PFSK-1 (cell line): ENCODE measurements around the gene CDT1.

Experiments used
- FOXP2 ChIP-seq: optimal IDR thresholded peaks from 2 replicates; pipeline ENCODE3; 2011; ENCODE audit warnings: borderline replicate concordance, control low read depth, inconsistent platforms; ENCODE audit not compliant: insufficient read depth; ENCODE audit errors: extremely low read length, extremely low read depth
- SIN3A ChIP-seq: IDR thresholded peaks from 2 replicates; pipeline ENCODE4 v1.6.1; 2012; ENCODE audit warnings: mild to moderate bottlenecking, low read length, moderate library complexity, borderline replicate concordance; ENCODE audit not compliant: insufficient read depth
- TAF1 ChIP-seq: IDR thresholded peaks from 2 replicates; pipeline ENCODE4 v1.6.1; 2012; ENCODE audit warnings: low read length, control low read depth, borderline replicate concordance; ENCODE audit not compliant: insufficient read depth

DNA sequence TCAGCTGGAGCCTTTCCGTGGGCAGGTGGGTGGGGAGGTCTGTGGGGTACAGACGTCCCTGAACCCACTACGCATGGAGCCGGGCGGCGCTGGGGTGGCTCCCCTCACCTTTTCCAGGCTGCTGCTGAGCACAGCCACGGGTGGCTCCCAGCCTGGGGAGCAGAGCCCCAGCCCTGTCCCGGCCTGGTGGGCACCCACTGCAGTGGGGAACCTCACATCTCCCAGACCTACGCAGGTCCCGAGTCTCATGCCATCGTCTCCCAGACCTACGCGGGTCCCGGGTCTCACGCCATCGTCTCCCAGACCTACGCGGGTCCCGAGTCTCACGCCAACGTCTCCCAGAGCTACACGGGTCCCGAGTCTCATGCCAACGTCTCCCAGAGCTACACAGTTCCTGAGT, 25.1 kb downstream of the CDT1 start:
- TF ChIP-seq SIN3A (no peak), FOXP2 (no peak), TAF1 (no peak)
